22Rv1 (cell line): Measurements from ENCODE around the gene FAM200C.

Experiments used
- H3K27ac ChIP-seq: fragments of 450-650 bp; 2 replicates; pipeline ENCODE4 v1.5.1; 2017
- ZFX ChIP-seq: fragments of 450-650 bp; IDR thresholded peaks from 2 replicates; pipeline ENCODE4 v1.6.1; 2017; ENCODE audit warnings: antibody characterized with exemption, borderline replicate concordance
- TF ChIP-seq, protein P1 (sequence below): fragments of 450-650 bp; IDR thresholded peaks from 2 replicates; pipeline ENCODE4 v1.5.1; 2017; ENCODE audit warnings: mild to moderate bottlenecking

FAM200C gene

DNA sequence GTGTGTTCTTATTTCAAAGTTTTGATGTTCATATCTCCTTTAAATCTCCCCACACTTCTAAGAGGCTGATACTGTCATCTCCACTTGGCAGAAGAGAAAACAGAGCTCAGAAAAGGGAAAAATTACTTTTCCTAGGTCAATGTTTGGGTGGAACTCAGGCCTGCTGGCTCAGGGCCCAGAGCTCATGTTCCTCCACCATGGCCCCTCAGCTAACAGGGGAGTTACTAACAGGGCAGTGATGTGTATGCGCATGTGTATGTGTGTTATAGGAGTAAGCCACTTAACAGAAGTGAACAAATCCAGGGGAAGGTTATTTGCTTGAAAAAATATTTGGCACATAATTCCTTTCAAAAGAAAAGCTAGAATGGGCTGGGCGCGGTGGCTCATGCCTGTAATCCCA, 32.0 kb downstream of the FAM200C start:
- TF ChIP-seq, protein P1, sequence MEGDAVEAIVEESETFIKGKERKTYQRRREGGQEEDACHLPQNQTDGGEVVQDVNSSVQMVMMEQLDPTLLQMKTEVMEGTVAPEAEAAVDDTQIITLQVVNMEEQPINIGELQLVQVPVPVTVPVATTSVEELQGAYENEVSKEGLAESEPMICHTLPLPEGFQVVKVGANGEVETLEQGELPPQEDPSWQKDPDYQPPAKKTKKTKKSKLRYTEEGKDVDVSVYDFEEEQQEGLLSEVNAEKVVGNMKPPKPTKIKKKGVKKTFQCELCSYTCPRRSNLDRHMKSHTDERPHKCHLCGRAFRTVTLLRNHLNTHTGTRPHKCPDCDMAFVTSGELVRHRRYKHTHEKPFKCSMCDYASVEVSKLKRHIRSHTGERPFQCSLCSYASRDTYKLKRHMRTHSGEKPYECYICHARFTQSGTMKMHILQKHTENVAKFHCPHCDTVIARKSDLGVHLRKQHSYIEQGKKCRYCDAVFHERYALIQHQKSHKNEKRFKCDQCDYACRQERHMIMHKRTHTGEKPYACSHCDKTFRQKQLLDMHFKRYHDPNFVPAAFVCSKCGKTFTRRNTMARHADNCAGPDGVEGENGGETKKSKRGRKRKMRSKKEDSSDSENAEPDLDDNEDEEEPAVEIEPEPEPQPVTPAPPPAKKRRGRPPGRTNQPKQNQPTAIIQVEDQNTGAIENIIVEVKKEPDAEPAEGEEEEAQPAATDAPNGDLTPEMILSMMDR = no peak
- TF ChIP-seq ZFX = no peak
- no peak overlapping the region for H3K27ac ChIP-seq

DNA sequence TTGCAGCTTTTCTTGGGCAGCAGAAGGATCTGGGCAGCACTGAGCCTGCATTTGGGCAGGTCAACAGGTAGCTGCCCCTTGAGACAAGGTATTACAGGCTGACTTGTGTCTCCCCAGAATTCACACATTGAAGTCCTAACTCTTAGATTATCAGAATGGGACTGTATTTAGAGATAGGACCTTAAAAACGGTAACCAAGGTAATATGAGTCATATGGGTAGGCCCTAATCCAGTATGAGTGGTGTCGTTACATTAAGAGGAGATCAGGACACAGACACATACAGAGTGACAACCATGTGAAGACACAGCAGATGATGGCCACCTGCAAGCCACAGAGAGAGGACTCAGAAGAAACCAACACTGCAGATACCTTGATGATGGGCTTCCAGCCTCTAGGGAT, 32.6 kb downstream of the FAM200C start:
- H3K27ac ChIP-seq = no peak overlapping the region
- TF ChIP-seq, protein P1 = no peak
- no peak for TF ChIP-seq ZFX

DNA sequence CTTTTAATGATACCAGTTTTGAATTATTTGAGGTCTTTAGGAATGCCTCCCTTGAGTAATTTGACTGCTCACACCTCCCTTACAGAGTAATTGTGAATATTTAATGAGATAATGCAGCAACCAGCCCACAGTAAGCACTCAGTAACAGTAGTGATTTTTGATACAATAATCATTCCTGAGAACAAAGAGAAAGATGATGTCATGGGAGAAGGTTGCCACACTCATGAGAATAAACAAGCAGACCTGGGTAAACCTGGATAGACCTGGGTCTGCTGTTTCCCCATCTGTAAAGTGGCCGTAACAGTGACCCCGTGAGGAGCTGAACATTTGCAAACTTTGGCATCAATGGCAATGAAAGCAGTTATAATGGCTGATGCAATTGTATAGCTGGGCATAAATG, 33.6 kb downstream of the FAM200C start:
- no peak overlapping the region for H3K27ac ChIP-seq
- no peak for TF ChIP-seq ZFX
- TF ChIP-seq, protein P1 = no peak

GRCh38 chr5:160363660-160364395, 36.0 kb downstream of the FAM200C start:
- no peak overlapping the region for H3K27ac ChIP-seq
- TF ChIP-seq ZFX = no peak
- TF ChIP-seq, protein P1 = no peak

DNA sequence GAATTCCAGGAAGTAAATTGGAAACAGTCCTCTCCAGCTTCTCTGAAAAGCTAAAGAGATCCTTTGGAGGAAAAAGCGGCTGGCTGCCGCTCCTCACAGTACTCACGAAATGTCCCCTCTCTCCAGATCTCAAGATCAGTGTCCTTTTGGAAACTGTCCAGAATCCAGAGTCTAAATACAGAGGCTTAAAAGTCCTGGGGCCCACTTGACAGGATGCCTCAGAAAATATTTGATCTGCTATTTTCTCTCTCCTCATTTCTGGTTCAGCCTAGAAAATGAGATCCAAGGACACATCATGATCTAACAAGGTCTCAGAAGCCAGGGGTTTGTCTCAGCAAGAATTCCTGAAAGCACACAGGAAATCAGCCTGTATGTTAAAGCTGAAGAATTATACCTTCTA, 36.6 kb downstream of the FAM200C start:
- TF ChIP-seq, protein P1 = no peak
- TF ChIP-seq ZFX = no peak
- no peak overlapping the region for H3K27ac ChIP-seq

GRCh38 chr5:160361624-160362228, 38.1 kb downstream of the FAM200C start:
- TF ChIP-seq, protein P1 = no peak
- TF ChIP-seq ZFX = no peak
- H3K27ac ChIP-seq = no peak overlapping the region

- TF ChIP-seq, protein P1 = no peak
- TF ChIP-seq ZFX = no peak
- H3K27ac ChIP-seq = no peak overlapping the region
Measured at GRCh38 chr5:160360310-160360709, 39.5 kb downstream of the FAM200C start.
